IPS-18c (cell line): ENCODE data around the gene BLVRA.
"Not testable (repeated sequence)": the region's sequence is repeated elsewhere in the genome, so short reads cannot be mapped to it uniquely, and the experiment has no call there.

ENCODE experiments used
- H3K4me3 ChIP-seq: 2 replicates; pipeline ENCODE4 v1.7.0; 2013; ENCODE audit warnings: low read depth, mild to moderate bottlenecking, low read length, moderate library complexity; ENCODE audit not compliant: insufficient read depth
- H3K9me3 ChIP-seq: one replicate; pipeline ENCODE4 v1.6.1; 2013; ENCODE audit warnings: mild to moderate bottlenecking, low read length, moderate library complexity; ENCODE audit not compliant: control insufficient read depth, insufficient read depth

Gene BLVRA

GRCh38 chr7:43823425-43823824 is 64.9 kb downstream of the BLVRA start:
- H3K9me3 ChIP-seq: not testable (repeated sequence)

DNA sequence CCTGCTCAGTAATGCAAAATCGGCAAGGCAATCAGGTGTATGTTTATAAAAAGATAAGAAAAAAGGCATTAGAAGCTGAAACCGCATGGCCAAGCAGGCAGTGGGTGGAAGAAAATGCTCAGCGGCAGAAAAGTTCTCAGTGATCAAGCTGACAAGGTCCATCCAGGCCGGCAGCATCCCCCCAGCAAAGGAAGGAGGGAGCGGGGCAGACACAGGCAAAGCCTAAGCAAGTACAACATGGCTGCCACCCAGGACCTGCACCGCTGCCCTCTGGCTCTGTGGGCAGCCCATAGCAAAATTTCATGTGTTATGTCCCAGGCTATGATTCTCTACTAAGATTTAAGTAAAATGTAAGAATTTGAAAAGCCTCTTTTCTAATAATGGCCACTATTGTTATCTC is 65.5 kb downstream of the BLVRA start:
- no peak overlapping the region for H3K4me3 ChIP-seq

More at GRCh38 chr7:43823425-43823824, 64.9 kb downstream of the BLVRA start:
- not testable (repeated sequence) for H3K4me3 ChIP-seq

DNA sequence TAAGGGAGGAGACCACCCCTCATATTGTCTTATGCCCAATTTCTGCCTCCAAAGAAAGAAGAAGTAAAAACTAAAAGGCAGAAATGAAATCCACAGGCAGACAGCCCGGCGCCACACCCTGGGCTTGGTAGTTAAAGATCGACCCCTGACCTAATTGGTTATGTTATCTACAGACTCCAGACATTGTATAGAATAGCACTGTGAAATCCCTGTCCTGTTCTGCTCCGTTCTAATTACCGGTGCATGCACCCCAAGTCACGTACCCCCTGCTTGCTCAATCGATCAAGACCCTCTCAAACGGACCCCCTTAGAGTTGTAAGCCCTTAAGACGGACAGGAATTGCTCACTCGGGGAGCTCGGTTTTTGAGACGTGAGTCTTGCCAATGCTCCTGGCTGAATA is 66.0 kb downstream of the BLVRA start:
- H3K9me3 ChIP-seq, H3K4me3 ChIP-seq: not testable (repeated sequence)

More for the DNA sequence above, 65.5 kb downstream of the BLVRA start:
- no peaks in the 10 kb centered on the region for H3K9me3 ChIP-seq

DNA sequence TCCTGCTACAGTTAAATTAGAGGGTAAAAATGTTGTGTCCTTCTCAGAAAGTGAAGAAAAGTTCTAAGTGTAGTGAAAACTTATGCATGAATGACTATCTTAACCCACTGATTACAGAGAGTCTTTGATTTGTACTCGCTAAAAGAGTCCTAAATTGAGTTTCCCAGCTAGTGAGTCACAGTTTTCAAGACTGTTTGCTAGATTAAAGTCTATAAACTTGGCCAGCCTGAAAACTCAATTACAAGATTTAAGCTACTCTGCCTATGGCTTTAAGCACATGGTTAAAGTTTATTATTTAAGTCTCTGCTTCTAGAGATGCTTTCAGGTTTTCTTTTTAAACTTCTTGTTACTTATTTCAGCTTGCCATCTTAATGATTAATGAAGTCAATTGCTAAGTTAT is 66.5 kb downstream of the BLVRA start:
- H3K4me3 ChIP-seq: no peak overlapping the region
- no peaks in the 10 kb centered on the region for H3K9me3 ChIP-seq

- Histone ChIP-seq H3K4me3 (no peak overlapping the region), H3K9me3 (no peaks in the 10 kb centered on the region)
Measured at GRCh38 chr7:43825391-43825808, 66.9 kb downstream of the BLVRA start.

- not testable (repeated sequence) for H3K9me3 ChIP-seq
Measured at GRCh38 chr7:43830917-43831316, 72.4 kb downstream of the BLVRA start.

DNA sequence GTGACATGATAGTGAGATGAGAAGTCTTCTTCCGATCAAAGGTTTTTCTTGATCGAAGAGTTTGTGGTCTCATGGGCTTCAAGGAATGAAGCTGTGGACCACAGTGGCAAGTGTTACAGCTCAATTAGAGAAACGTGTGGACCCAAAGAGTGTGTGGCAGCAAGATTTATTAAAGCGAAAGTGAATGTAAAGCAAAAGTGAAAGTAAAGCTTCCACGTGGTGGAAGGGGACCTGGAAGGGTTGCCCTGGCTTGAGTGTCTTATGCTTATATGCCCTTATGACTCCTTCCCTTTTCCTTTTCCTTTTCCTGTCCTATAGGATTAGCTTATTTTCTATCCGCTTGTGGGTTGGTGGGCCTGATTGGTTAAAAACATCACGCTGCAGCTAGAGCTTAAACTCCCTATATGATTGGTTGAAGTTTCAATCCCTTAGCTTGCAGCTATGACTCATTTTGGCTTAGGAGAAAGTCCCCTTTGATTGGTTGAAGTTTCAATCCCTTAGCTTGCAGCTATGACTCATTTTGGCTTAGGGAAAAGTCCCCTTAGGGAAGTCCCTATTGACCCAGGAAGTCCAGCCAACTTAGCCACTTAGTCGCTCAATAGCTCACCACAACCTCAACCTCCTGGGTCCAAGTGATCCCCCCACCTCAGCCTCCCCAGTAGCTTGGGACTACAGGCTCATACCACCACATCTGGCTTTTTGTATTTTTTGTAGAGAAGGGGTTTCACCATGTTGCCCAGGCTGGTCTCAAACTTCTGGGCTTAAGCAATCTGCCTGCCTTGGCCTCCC is 76.2 kb downstream of the BLVRA start:
- Histone ChIP-seq H3K4me3 (no peak overlapping the region), H3K9me3 (no peaks in the 10 kb centered on the region)

More at GRCh38 chr7:43830917-43831316, 72.4 kb downstream of the BLVRA start:
- H3K4me3 ChIP-seq: not testable (repeated sequence)

GRCh38 chr7:43838201-43838658 is 79.8 kb downstream of the BLVRA start:
- H3K9me3 ChIP-seq: no peaks in the 10 kb centered on the region
- no peak overlapping the region for H3K4me3 ChIP-seq

DNA sequence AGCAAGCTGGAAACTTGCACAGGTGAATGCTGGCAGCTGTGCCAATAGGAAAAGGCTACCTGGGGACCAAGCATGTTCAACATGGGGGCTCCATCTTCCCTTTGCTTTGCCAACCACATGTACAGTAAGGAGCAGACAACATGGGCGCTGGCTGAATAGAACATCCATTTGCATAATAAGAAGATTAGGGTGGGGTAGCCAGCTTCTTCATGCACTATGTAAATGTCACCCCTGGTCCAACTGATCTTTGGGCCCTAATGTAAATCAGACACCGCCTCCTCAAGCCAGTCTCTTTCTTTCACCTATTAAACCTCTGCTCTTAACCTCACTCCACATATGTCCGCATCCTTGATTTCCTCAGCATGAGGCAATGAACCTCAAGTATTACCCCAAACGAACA is 84.8 kb downstream of the BLVRA start:
- no peaks in the 10 kb centered on the region for H3K9me3 ChIP-seq

DNA sequence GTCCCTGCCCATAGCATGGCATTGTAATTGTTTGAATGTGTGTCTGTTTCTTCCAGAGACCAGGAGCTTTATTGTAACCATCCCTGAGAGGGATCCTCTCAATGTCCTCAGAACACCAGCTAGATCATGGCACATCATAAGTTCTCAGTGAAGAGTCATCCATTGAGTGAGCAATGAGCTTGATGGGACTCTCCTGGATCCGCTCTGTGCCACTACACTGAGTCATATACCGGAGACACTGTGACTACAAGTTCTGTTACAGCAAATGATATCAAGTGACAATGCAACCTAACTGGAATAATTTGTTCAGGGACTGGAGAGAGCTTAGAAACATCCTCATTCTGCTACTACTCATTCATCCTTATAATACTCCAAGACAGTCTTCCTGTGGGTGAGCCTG is 85.8 kb downstream of the BLVRA start:
- Histone ChIP-seq H3K4me3 (no peak overlapping the region), H3K9me3 (no peaks in the 10 kb centered on the region)

More for the DNA sequence above, 84.8 kb downstream of the BLVRA start:
- no peak overlapping the region for H3K4me3 ChIP-seq

DNA sequence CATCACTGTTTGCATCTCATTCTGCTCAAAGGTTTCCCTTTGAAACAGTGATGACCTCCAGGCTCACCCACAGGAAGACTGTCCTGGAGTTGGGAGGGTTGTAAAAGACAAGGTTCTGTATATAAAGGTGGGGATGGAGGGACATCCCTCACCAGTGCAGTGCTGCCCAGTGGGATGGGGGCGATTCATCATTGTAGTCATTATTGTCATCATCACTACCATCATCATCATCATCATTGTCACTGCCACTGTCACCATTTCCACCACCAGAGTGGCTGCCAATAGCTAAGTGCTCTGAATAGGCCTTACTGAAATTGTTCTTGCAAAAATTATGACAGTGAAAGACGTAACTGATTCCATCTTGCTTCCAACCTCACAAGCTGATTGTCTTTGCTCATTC is 86.2 kb downstream of the BLVRA start:
- Histone ChIP-seq H3K9me3 (no peaks in the 10 kb centered on the region), H3K4me3 (no peak overlapping the region)

GRCh38 chr7:43847496-43847895 is 89.0 kb downstream of the BLVRA start:
- no peaks in the 10 kb centered on the region for H3K9me3 ChIP-seq
- no peak overlapping the region for H3K4me3 ChIP-seq

GRCh38 chr7:43849047-43849446 is 90.6 kb downstream of the BLVRA start:
- Histone ChIP-seq H3K4me3 (no peak overlapping the region), H3K9me3 (no peaks in the 10 kb centered on the region)

GRCh38 chr7:43850348-43851116 is 92.1 kb downstream of the BLVRA start:
- H3K4me3 ChIP-seq: no peak overlapping the region

GRCh38 chr7:43851805-43852204 is 93.3 kb downstream of the BLVRA start:
- Histone ChIP-seq H3K9me3 (no peaks in the 10 kb centered on the region), H3K4me3 (no peak overlapping the region)

More at GRCh38 chr7:43850348-43851116, 92.1 kb downstream of the BLVRA start:
- H3K9me3 ChIP-seq: no peaks in the 10 kb centered on the region

GRCh38 chr7:43855176-43855575 is 96.7 kb downstream of the BLVRA start:
- no peaks in the 10 kb centered on the region for H3K9me3 ChIP-seq
- H3K4me3 ChIP-seq: no peak overlapping the region

- no peaks in the 10 kb centered on the region for H3K9me3 ChIP-seq
- no peak overlapping the region for H3K4me3 ChIP-seq
Measured at GRCh38 chr7:43856316-43856715, 97.8 kb downstream of the BLVRA start.
